ENCODE measurements around the gene EPAS1. TPM values are rescaled to one million over a fixed set of nuclear protein-coding genes. Genes with fewer than 3 reads are reported as not detected.

Gene EPAS1
- total RNA-seq, 4 donors from 2014 or later = 126 to 249 (median 148) TPM

DNA sequence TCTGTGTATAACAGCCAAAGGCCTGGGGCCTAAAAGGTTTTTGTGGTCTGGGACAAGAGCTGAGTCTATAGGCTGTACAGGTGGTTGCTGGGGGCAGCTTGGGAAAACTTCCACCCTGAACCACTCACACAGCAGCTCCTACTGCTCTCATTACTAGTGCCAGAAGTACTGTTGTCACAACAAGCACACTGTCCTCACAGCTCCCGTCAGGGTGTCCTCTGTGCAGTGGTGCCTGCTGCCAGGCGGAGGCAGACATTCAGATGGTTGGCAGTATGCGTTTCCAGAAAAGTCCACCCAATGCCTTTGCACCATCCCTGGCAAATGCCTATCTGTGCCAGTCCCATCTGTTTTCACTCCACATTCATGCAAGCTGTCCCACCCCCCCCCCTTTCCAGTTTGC is 58.5 kb downstream of the EPAS1 start:
- no peak for DNase-seq (ENCODE audit: low spot score in 2 of 2)
- intact Hi-C loops (cut with DNase I; ENCODE audit: low total_unique reads) = no loop called here
- H3K4me3 ChIP-seq (ENCODE audit: low read depth, poor library complexity, severe bottlenecking) = no peak overlapping the region
- TF ChIP-seq, protein P1, sequence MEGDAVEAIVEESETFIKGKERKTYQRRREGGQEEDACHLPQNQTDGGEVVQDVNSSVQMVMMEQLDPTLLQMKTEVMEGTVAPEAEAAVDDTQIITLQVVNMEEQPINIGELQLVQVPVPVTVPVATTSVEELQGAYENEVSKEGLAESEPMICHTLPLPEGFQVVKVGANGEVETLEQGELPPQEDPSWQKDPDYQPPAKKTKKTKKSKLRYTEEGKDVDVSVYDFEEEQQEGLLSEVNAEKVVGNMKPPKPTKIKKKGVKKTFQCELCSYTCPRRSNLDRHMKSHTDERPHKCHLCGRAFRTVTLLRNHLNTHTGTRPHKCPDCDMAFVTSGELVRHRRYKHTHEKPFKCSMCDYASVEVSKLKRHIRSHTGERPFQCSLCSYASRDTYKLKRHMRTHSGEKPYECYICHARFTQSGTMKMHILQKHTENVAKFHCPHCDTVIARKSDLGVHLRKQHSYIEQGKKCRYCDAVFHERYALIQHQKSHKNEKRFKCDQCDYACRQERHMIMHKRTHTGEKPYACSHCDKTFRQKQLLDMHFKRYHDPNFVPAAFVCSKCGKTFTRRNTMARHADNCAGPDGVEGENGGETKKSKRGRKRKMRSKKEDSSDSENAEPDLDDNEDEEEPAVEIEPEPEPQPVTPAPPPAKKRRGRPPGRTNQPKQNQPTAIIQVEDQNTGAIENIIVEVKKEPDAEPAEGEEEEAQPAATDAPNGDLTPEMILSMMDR (IDR thresholded peaks at IDR 0.05) = no peak
- no peak for TF ChIP-seq POLR2A (IDR thresholded peaks at IDR 0.05)
- 85 to 96% methylated on average over 3 of the region's 3 CpGs for WGBS, 2 donors

DNA sequence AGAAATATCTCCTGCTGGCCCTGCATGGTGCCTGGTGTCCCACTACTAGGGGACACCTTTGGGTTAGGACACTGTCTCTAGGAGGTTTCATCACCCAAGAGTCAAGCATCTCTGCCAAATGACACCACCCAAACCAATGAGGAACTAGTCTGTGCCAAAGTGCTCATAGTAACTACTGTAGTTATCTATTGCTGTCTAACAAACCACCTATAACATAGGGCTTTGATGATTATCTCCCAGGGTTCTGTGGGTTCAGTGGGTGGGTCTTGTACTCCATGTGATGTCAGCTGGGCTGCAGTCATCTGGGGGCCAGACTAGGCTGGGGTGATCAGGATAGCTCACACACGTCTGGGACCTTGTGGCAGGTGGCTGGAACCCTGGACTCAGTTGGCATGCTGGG is 59.8 kb downstream of the EPAS1 start:
- intact Hi-C loops (cut with DNase I; ENCODE audit: low total_unique reads) = no loop called here
- TF ChIP-seq, protein P1 (IDR thresholded peaks at IDR 0.05) = no peak
- no peak for TF ChIP-seq POLR2A (IDR thresholded peaks at IDR 0.05)
- 92 to 100% methylated on average over 1 of the region's 1 CpG for WGBS, 2 donors

DNA sequence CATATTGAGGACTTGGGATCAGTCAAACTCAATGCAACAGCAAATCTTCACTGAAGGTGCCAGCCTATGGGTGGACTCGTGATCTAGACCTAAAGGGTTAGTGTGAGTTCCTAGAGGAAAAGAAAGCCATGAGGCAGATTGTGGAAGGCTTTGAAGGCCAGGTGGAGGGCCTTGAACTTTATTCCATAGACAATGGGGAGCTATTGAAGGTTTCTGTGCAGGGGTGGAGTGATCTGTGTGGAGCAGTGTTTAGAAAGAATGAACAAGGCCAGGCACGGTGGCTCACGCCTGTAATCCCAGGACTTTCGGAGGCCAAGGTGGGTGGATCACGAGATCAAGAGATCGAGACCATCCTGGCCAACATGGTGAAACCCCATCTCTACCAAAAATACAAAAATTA is 61.5 kb downstream of the EPAS1 start:
- 92 to 100% methylated on average over 6 of the region's 6 CpGs for WGBS, 2 donors
- H3K4me3 ChIP-seq (ENCODE audit: low read depth, poor library complexity, severe bottlenecking) = no peak overlapping the region
- DNase-seq (ENCODE audit: low spot score in 2 of 2) = no peak
- intact Hi-C loops (cut with DNase I; ENCODE audit: low total_unique reads) = no loop called here
- no peak for TF ChIP-seq POLR2A (IDR thresholded peaks at IDR 0.05)
- TF ChIP-seq, protein P1 (IDR thresholded peaks at IDR 0.05) = no peak

More for the DNA sequence above, 59.8 kb downstream of the EPAS1 start:
- H3K4me3 ChIP-seq (ENCODE audit: low read depth, poor library complexity, severe bottlenecking) = no peak overlapping the region
- DNase-seq (ENCODE audit: low spot score in 2 of 2) = no peak

DNA sequence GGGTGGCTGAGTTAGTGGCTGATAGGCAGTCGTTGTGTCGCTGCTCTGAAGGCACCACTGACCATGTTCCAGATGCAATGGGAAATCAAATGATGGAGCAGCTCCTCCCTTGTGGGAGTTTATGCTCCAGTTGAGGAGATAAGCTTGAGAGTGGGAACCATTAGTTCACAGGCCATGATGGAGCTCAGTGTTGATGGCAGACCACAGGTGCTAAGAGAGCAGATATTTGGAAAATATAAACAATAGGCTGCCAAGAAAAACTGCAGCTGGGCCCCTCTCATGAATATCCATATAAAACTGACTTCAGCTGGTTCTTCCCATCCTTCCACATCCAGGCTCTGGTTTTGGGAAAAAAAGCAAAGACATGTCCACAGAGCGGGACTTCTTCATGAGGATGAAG is 63.1 kb downstream of the EPAS1 start:
- intact Hi-C loops (cut with DNase I; ENCODE audit: low total_unique reads) = loop anchor here (10.0 kb wide), 1 partner anchor 346 kb away; no protein-coding TSS in a partner anchor
- H3K4me3 ChIP-seq (ENCODE audit: low read depth, poor library complexity, severe bottlenecking) = no peak overlapping the region
- TF ChIP-seq, protein P1 (IDR thresholded peaks at IDR 0.05) = no peak
- no peak for TF ChIP-seq POLR2A (IDR thresholded peaks at IDR 0.05)
- 89% methylated on average over 3 of the region's 3 CpGs for WGBS, 2 donors
- no peak for DNase-seq (ENCODE audit: low spot score in 2 of 2)

DNA sequence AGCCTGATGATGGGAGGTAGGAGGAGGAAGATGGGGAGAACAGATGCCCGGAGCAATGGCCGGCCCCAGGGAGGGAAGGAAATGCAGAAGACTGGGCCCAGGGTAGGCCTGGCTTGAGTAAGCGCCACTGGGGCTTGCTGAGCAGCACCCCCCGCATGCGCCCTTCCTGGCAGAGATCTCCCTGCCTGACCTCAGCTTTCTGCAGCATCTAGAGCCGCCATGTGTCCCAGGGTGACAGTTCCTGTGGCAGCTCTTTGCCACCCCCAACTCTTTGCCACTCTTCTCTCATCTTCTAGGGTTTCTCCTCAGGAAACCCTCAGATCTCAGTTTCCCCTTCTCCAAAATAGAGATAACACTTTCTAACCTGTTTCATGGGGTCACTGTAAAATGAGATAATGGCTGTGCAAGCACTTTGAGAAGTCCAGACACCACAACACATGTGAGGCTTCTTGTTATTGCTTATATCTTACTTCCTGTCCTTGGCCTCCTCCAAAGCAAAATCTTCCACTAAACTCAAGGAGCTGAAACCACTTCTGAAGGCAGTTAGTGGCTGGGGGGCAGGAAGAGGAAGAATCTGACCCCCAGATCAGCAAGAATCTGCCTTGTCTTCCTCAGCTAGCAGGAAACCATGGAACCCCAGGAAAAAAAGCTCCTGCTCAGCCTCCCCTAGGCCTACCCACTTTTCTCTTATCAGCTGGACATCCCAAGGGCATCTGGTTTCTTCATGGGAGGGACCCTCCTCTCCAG is 64.9 kb downstream of the EPAS1 start:
- H3K4me3 ChIP-seq (ENCODE audit: low read depth, poor library complexity, severe bottlenecking) = no peak overlapping the region
- intact Hi-C loops (cut with DNase I; ENCODE audit: low total_unique reads) = loop anchor here (10.0 kb wide), 1 partner anchor 347 kb away; no protein-coding TSS in a partner anchor
- no peak for TF ChIP-seq POLR2A (IDR thresholded peaks at IDR 0.05)
- TF ChIP-seq, protein P1 (IDR thresholded peaks at IDR 0.05) = no peak
- no peak for DNase-seq (ENCODE audit: low spot score in 2 of 2)
- 91 to 97% methylated on average over 6 of the region's 6 CpGs for WGBS, 2 donors
